IPS DF 4.7 (cell line): ENCODE measurements around the gene SLC13A1.
"Not testable (repeated sequence)": the region's sequence is repeated elsewhere in the genome, so short reads cannot be mapped to it uniquely, and the experiment has no call there.

ENCODE experiments used
- DNase-seq: peaks from one replicate; pipeline ENCODE4 v3.0.0-alpha.2; 2013; ENCODE audit warnings: low spot score; ENCODE audit errors: extremely low read depth

Gene SLC13A1

DNA sequence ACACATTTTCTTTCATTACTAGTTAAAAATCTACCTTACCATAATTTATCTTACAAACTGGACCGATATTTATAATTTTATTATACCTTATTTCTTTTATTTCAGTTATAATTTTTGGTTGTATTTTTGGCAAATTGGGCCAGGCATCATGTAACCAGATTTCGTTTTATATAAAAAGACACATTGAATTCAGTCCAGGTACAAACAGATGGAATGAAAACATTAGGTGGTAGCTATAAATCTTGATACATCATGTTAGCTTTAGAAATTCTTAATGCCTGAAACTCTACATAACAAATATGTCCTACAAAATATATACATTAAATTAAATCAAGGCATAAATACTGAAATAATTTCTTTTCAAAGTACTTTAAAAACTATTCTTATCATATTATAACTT, 73.1 kb downstream of the SLC13A1 start:
- no peak for DNase-seq

DNA sequence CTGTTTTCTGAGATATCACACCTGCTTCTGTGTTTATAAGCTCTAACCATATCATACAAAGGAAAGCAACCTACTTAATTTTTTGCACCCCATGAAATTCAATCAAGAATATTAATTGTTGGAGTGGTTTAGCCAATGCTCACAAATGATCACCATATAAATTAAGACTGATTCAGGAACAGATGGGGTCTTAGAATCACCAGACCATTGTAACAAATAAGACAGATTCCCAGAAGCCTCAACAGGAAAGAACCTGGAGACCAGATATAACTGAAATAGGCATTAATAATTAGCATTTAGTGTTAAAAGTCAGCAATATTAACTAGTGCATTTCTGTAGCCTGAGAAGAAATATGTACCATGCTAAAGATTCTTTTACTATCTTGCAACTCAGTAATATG, 73.6 kb downstream of the SLC13A1 start:
- DNase-seq = no peak

DNA sequence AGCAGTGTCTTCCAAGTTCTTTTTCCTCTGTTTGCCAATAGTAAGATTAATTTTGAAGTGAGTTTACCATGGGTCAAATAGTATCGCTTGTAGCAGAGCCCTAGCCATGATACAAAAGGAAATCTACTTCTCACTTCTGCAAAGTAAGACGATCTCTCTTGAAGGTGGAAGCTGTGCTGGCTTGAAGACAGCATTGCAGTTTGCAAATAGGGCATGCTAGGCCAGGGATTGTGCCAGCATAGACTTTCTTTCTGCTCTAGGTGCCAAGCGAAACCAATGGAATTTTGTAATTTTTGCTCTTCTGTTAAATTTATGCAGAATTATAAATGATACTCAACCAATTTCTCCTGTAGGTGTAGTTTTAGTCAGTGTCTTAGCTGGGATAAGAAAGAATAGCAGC, 74.5 kb downstream of the SLC13A1 start:
- DNase-seq = no peak

DNA sequence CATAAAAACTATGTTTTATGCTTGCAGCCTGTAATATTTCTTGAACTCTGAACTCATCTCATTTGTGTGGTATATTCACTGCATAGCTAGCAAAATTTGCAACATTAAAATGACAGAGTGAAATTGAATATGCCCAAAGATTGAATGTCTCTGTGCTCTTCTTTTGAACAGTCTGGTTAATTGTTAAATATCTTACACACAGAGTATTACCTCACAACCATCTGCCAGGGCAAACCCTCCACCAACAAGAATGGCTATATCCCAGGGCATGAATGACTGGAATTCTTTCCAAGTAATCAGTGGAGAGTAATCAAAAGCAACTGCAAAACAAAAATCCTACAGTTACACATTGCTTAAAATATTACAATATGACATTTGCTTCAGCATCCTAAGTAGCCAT, 76.9 kb downstream of the SLC13A1 start:
- no peak for DNase-seq

DNA sequence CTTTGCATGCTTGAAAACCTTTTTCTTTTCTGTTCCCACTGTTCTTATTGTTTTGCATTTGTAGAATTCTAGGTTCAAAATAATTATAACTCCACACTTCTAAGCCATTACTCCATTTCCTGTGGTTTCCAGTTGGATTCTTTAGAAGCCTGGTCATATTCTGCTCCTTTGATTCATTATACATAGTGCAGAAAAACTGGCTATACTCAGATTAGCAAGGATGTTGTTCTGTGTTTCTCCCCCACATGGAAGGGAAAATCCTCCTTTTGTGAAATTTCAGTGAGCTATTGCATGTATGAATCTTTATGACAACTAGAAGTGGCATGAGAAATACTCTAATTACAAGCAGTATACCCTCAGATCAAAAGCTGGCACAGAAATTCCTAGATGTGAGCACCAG, 79.5 kb downstream of the SLC13A1 start:
- DNase-seq = no peak

DNA sequence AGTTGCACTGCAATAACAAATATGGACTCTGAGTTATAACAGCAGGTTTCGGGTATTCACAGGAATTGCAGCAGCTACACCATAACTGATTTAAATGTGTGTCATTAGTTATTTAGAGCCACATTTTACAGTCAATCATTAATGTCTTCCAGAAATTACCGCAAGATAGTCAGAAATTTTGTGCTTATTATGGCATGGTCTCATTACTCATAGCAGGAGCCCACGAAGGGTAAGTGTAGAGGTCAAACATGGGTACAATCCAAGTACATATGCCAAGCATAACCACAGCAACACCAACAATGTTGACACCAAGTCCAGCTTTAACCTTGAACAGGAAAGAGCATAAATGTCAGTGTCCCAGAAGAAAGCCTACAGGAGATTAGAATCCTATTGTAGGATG, 84.4 kb downstream of the SLC13A1 start:
- no peak for DNase-seq

DNA sequence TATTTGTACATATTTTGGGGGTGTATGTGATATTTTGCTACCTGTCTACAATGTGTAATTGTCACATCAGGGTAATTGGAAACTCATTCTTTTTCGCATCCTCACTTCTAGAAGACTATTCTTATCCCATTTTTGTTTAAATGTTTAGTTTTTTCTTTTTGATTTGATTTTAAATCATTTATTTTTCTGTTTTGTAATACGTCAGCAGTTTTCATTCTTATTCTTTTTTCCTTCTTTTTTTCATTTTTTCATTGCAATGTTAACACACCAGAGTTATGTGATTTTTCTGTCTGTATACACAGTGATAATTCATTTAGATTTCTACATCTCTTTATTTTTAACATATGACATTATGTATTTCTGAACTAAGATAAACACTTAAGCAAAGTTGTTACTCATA, 85.5 kb downstream of the SLC13A1 start:
- no peak for DNase-seq

DNA sequence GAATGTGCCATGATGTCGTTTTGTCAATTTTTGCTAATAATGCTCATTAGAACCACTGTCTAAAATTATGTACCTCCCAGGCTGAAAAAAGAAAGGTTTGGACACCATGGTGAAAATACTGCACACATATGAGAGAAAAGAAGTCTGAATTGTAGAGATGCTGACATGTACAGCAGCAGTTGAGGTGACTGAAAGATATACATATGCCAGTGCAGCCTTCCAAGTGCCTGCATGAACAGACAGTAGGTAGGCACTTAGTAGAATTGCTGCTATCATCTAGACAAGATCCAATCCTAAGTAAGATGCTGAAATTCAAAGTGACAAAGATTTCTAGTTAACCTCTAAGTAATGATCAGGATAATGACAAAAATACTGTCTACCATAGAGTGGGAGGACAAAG, 86.9 kb downstream of the SLC13A1 start:
- no peak for DNase-seq

DNA sequence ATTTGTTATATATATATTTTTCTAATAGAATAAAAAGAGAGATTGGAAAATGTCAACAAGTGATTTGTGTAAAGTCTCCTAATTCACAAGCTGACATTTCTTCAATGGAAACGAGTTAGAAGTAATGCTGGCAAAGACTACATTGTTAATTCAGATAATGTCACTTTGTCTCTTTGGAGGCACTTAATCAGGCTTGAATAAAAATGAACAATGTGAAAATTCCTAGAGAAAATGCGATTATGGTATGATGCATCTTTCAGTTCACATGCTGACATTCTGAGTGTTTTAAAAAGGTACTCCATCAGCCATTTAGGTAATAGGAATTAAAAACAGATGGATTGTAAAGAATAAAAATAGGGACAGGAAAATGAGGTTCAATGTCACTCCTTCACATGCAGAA, 100.1 kb downstream of the SLC13A1 start:
- no peak for DNase-seq

DNA sequence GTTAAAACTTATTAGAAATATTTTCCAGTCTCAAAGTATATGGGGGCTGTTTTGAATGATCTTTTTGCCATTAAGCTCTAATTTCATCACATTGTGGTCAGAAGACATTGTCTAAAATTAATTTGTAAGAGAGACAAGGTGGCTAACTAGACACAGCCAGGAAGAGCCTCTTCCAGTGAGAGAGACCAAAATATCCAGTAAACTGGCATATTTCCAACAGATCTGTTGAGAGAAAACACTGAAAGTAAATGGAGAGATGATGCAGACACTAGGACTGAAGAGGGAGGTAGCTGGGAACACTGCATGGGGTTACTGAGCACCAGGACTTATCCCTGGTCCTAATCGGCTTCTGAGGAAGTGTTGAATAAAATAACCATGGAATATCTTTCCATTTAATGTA, 102.8 kb downstream of the SLC13A1 start:
- no peak for DNase-seq

DNA sequence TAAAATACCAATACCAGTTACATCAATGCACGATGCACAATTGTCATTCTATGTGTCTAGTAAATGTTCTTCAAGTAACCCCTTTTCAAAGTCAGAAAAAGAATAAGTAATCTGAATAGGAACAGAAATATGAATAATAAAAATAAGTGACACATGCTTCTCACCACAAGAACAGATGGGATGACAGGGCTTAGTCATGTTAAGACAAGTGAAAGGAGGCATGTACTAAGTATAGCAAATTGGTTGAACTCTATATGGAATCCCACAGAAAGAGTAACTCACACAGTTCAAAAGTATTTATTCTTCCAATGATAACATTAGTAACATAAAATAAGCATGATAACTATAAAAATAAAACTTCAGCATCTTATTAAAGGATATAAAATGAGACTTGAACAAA, 103.3 kb downstream of the SLC13A1 start:
- DNase-seq = no peak

DNA sequence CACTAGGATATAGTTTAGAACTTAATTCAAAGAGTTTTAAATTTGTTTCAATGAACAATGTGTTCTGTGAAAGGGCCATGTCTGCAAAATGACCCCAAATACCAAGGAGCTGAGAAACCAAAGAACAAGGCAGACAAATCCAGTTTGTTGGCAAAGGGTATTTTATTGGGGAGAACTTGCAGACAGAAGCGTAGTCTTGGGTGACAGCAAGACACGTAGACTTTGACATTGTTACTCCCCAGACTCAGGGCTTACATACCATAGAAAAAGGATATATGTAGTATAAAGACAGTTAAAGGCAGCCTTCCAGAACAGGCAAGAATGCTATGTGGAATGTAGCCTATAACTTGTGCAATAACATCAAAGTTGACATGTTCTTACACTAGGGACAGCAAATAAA, 109.3 kb downstream of the SLC13A1 start:
- DNase-seq = no peak

DNA sequence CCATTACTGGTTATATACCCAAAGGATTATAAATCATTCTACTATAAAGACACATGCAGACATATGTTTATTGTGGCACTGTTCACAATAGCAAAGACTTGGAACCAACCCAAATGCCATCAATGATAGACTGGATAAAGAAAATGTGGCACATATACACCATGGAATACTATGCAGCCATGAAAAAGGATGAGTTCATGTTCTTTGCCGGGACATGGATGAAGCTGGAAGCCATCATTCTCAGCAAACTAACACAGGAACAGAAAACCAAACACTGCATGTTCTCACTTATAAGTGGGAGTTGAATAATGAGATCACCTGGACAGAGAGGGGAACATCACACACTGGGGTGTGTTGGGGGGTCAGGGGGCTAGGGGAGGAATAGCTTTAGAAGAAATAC, 112.9 kb downstream of the SLC13A1 start:
- DNase-seq = not testable (repeated sequence)

DNA sequence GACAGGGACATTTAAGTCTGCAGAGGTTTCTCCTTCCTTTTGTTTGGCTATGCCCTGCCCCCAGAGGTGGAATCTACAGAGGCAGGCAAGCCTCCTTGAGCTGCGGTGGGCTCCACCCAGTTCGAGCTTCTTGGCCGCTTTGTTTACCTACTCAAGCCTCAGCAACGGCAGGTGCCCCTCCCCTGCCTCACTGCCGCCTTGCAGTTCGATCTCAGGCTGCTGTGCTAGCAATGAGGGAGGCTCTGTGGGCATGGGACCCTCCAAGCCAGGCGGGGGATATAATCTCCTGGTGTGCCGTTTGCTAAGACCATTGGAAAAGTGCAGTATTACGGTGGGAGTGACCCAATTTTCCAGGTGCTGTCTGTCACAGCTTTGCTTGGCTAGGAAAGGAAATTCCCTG, 114.9 kb downstream of the SLC13A1 start:
- DNase-seq = not testable (repeated sequence)

DNA sequence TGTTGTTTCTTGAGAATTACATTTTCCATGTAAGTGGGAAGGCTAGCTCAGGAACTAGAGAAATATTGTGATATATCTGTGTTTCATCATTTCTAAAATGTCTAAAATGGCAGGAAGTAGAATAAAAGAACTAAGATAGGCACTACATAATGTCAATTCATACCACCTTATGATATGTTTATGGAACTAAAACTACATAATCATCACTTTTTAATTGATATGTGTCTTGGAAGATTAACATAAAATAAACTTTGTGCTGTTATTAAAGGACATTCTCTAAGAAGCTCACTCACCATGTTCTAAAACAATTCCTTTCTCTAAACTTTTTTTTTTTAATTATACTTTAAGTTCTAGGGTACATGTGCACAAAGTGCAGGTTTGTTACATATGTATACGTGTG, 120.7 kb downstream of the SLC13A1 start:
- no peak for DNase-seq

DNA sequence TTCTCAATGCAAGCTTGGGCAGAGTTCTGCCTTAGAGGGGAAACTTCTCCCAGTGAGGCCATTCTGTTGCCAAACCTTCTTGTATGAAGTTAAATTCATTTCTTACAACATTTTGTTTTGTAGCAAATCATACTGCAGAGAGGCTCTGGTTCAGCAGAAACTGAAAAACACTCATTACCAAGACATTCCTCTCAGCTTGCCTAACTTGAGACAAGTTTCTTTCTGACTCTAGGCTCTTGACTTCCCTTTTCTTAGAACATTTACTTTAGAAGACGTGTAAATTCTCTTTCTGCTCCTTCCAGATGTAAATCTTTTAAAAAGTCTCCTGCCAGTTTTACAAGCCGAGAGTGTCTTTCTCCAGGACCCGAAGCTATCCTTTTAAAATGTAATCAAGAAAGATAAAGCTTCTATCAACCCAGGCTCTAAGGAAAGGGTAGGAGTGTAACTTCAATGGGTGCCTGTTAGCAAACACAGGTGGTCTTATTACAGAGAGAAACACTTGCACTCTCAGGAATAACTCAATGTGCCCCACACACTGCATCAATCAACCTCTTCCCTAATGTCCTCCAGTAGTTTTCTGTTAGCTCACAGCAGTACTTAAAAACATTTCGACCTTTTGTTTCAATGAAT, 123.8 kb downstream of the SLC13A1 start:
- no peak for DNase-seq

DNA sequence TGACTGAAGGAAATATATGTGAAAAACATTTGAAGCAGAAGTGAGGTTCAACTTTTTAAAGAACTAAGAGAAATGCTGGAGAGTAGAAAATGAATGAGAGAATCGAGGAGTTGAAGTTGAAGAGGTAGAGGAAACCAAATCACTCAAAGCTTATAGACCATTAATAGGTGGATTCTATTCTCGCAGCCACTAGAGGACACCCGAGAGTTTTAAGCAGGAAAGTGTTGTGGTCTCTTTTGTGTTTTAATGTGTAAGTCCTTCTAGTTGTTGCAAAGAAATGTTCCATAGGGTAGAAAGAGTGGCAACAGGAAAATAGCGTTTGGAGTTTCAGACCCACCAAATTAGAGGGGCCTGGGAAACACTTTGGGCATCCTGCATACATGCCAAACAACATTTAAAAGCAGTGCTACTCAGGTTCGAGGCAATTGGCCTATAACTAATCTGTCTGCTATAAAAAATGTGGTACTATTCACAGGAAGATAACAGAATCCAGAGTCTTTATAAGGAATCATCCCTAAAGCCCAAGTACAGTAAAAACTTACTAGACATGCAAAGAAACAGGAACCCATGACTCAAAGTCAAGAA, 129.0 kb downstream of the SLC13A1 start:
- DNase-seq = no peak

DNA sequence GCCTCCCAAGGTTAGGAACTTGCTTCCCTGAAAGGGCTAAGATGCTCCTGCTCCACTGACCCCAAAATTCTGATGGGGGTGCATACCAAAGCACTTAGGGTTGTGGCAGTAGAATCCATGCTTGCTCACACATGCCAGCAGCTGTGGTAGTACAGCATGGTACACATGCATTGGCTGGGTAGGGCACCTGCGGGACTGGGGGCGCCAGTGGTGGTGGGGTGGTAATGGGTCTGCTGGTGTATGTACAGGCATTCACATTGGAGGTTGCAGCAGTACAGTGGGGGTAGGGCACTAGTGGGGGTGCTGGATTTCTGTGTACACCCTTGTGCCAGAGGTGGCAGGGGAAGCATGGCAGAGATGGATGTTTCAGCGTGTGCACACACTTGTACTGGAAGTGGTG, 132.0 kb downstream of the SLC13A1 start:
- no peak for DNase-seq
